Measurements from ENCODE around the gene NKD1. TPM values are rescaled to one million over a fixed set of nuclear protein-coding genes. Genes with fewer than 3 reads are reported as not detected.
A peak's percentile ranks its signal among the peaks of the same experiment; 100 is the strongest.

NKD1 gene
- total RNA-seq, 1 donor from 2014 or later = 1.7 TPM

- no peaks in the 10 kb centered on the region for H3K36me3 ChIP-seq
- no peaks in the 10 kb centered on the region for H3K4me1 ChIP-seq
- H3K4me3 ChIP-seq = peak overlapping the region in 1 of 2 donors; percentile 6
These were observed 131.7 kb downstream of the NKD1 start for GRCh38 chr16:50679676-50680555.

GRCh38 chr16:50680556-50680893 is 132.3 kb downstream of the NKD1 start:
- no peak for DNase-seq (ENCODE audit: extremely low spot score in 2 of 2)
- H3K27ac ChIP-seq = peak overlapping the region; percentile 5
- intact Hi-C loops (cut with DNase I) = no loop called here

More at GRCh38 chr16:50679676-50680555, 131.7 kb downstream of the NKD1 start:
- intact Hi-C loops (cut with DNase I) = no loop called here
- Histone ChIP-seq H3K27me3 (no peaks in the 10 kb centered on the region), H3K9me3 (no peaks in the 10 kb centered on the region), H3K27ac (no peak overlapping the region)
- TF ChIP-seq POLR2AphosphoS5 (IDR thresholded peaks at IDR 0.05; ENCODE audit: insufficient read depth in 1 of 2, low read depth in 1 of 2) (no peak), POLR2A (IDR thresholded peaks at IDR 0.05) (no peak), CTCF (IDR thresholded peaks at IDR 0.05) (no peak)
- no peak for DNase-seq (ENCODE audit: extremely low spot score in 2 of 2)

GRCh38 chr16:50681021-50681885 is 133.1 kb downstream of the NKD1 start, which contains the start of gene SNX20:
TSS of gene SNX20 (minus strand) at chr16:50681312. CDS start at chr16:50677526, 3,786 bp downstream.
- Histone ChIP-seq H3K9me3 (no peaks in the 10 kb centered on the region), H3K27ac (peak within 1 kb of the TSS; percentile 5), H3K27me3 (no peaks in the 10 kb centered on the region), H3K4me3 (peak within 1 kb of the TSS; percentile 6 to 24), H3K4me1 (peaks cover 6% of the 10 kb centered on the region), H3K36me3 (no peaks in the 10 kb centered on the region)
- TF ChIP-seq CTCF (IDR thresholded peaks at IDR 0.05) (no peak), POLR2AphosphoS5 (IDR thresholded peaks at IDR 0.05; ENCODE audit: insufficient read depth in 1 of 2, low read depth in 1 of 2) (peak in 1 of 2 donors; percentile 53), POLR2A (IDR thresholded peaks at IDR 0.05) (no peak)
- no peak for DNase-seq (ENCODE audit: extremely low spot score in 2 of 2)
- intact Hi-C loops (cut with DNase I) = no loop called here

More at GRCh38 chr16:50680556-50680893, 132.3 kb downstream of the NKD1 start:
- TF ChIP-seq POLR2A (IDR thresholded peaks at IDR 0.05) (no peak), POLR2AphosphoS5 (IDR thresholded peaks at IDR 0.05; ENCODE audit: insufficient read depth in 1 of 2, low read depth in 1 of 2) (no peak), CTCF (IDR thresholded peaks at IDR 0.05) (no peak)
- Histone ChIP-seq H3K27me3 (no peaks in the 10 kb centered on the region), H3K36me3 (no peaks in the 10 kb centered on the region), H3K4me1 (no peaks in the 10 kb centered on the region), H3K4me3 (peak overlapping the region; percentile 6 to 24), H3K9me3 (no peaks in the 10 kb centered on the region)

- Histone ChIP-seq H3K27me3 (no peaks in the 10 kb centered on the region), H3K4me1 (peaks cover 7% of the 10 kb centered on the region), H3K4me3 (no peak overlapping the region), H3K27ac (no peak overlapping the region), H3K36me3 (no peaks in the 10 kb centered on the region), H3K9me3 (no peaks in the 10 kb centered on the region)
- intact Hi-C loops (cut with DNase I) = no loop called here
- TF ChIP-seq POLR2AphosphoS5 (IDR thresholded peaks at IDR 0.05; ENCODE audit: insufficient read depth in 1 of 2, low read depth in 1 of 2) (no peak), CTCF (IDR thresholded peaks at IDR 0.05) (no peak), POLR2A (IDR thresholded peaks at IDR 0.05) (no peak)
- DNase-seq (ENCODE audit: extremely low spot score in 2 of 2) = no peak
These were observed 135.6 kb downstream of the NKD1 start for GRCh38 chr16:50683689-50684374.

Data from vagina (tissue), 2 donors.